Neural cell (in vitro differentiated cells): Measurements from ENCODE around the gene UBE3A. TPM values are rescaled to one million over a fixed set of nuclear protein-coding genes. Genes with fewer than 3 reads are reported as not detected.

Experiments
- H2AFZ ChIP-seq: fragments of 200-600, 300-800 bp; sonication (generic), shearing (Covaris generic); 2 replicates; pipeline ENCODE4 v1.6.0; 2014; ENCODE audit warnings: low read depth, mild to moderate bottlenecking, antibody characterized with exemption, low read length, moderate library complexity
- H3F3A ChIP-seq: fragments of 200-600 bp; shearing (Covaris generic); 2 replicates; pipeline ENCODE4 v1.6.1; 2016; ENCODE audit warnings: mild to moderate bottlenecking, moderate library complexity, mixed read lengths, antibody characterized with exemption, low read length; ENCODE audit not compliant: insufficient read depth, poor library complexity, severe bottlenecking
- H3K27ac ChIP-seq: fragments of 200-600, 300-800 bp; sonication (generic), shearing (Covaris generic); 2 replicates; pipeline ENCODE4 v1.5.1; 2014; ENCODE audit warnings: mild to moderate bottlenecking, low read length, moderate library complexity
- H3K27me3 ChIP-seq: fragments of 300-800, 200-600 bp; sonication (generic), shearing (Covaris generic); 2 replicates; pipeline ENCODE4 v1.6.0; 2014; ENCODE audit warnings: mild to moderate bottlenecking, low read depth, low read length, moderate library complexity; ENCODE audit not compliant: insufficient read depth
- H3K36me3 ChIP-seq: fragments of 300-800, 200-600 bp; sonication (generic), shearing (Covaris generic); 2 replicates; pipeline ENCODE4 v1.5.1; 2014; ENCODE audit warnings: mild to moderate bottlenecking, antibody characterized with exemption, low read length, moderate library complexity; ENCODE audit not compliant: insufficient read depth
- H3K4me2 ChIP-seq: fragments of 300-800, 200-600 bp; sonication (generic), shearing (Covaris generic); 2 replicates; pipeline ENCODE4 v1.6.0; 2014; ENCODE audit warnings: mild to moderate bottlenecking, low read length
- H3K4me3 ChIP-seq: fragments of 300-800, 200-600 bp; sonication (generic), shearing (Covaris generic); 2 replicates; pipeline ENCODE4 v1.5.1; 2014; ENCODE audit warnings: mild to moderate bottlenecking, low read length, moderate library complexity
- H3K79me2 ChIP-seq: fragments of 200-600 bp; shearing (Covaris generic); replicated peaks from 2 replicates; pipeline ENCODE4 v1.6.0; 2014; ENCODE audit warnings: mild to moderate bottlenecking, low read length, moderate library complexity; ENCODE audit not compliant: insufficient read depth
- H3K9ac ChIP-seq: fragments of 300-800, 200-600 bp; sonication (generic), shearing (Covaris generic); 2 replicates; pipeline ENCODE4 v1.6.1; 2016; ENCODE audit warnings: mild to moderate bottlenecking, low read length, mixed read lengths
- H3K9me2 ChIP-seq: fragments of 200-600 bp; shearing (Covaris generic); 2 replicates; pipeline ENCODE4 v1.6.1; 2016; ENCODE audit warnings: mild to moderate bottlenecking, low read length, mixed read lengths; ENCODE audit not compliant: insufficient read depth
- H3K9me3 ChIP-seq: fragments of 200-600, 300-800 bp; sonication (generic), shearing (Covaris generic); 2 replicates; pipeline ENCODE4 v1.6.1; 2016; ENCODE audit warnings: mild to moderate bottlenecking, mixed run types, low read length, moderate library complexity, mixed read lengths
- H4K20me1 ChIP-seq: fragments of 200-600 bp; shearing (Covaris generic); 2 replicates; pipeline ENCODE4 v1.6.1; 2016; ENCODE audit warnings: mild to moderate bottlenecking, mixed run types; ENCODE audit not compliant: insufficient read depth
- CTCF ChIP-seq: fragments of 450-650 bp; IDR thresholded peaks from 2 replicates; pipeline ENCODE4 v1.5.1; 2014; ENCODE audit warnings: antibody characterized with exemption, mild to moderate bottlenecking, moderate library complexity; ENCODE audit not compliant: poor library complexity, severe bottlenecking
- EP300 ChIP-seq: fragments of 450-650 bp; conservative IDR thresholded peaks from 2 replicates; pipeline ENCODE4 v1.6.1; 2014; ENCODE audit warnings: antibody characterized with exemption, mild to moderate bottlenecking, moderate library complexity; ENCODE audit not compliant: poor library complexity, severe bottlenecking
- EZH2 ChIP-seq: fragments of 200-600, 300-800 bp; shearing (Covaris generic), sonication (generic); IDR thresholded peaks from 2 replicates; pipeline ENCODE4 v1.6.1; 2014; ENCODE audit warnings: antibody characterized with exemption, low read length, borderline replicate concordance, mild to moderate bottlenecking; ENCODE audit not compliant: insufficient read depth, poor library complexity, severe bottlenecking
- MXI1 ChIP-seq: fragments of 450-650 bp; conservative IDR thresholded peaks from 2 replicates; pipeline ENCODE4 v1.6.1; 2014; ENCODE audit warnings: antibody characterized with exemption, mild to moderate bottlenecking; ENCODE audit not compliant: poor library complexity, severe bottlenecking
- POLR2AphosphoS5 ChIP-seq: IDR thresholded peaks from 2 replicates; pipeline ENCODE4 v1.6.1; 2012
- RAD21 ChIP-seq: fragments of 450-650 bp; conservative IDR thresholded peaks from 2 replicates; pipeline ENCODE4 v1.6.1; 2014; ENCODE audit warnings: antibody characterized with exemption, mild to moderate bottlenecking, moderate library complexity
- REST ChIP-seq: IDR thresholded peaks from 2 replicates; pipeline ENCODE4 v1.6.1; 2012; ENCODE audit warnings: borderline replicate concordance
- SMC3 ChIP-seq: fragments of 450-650 bp; conservative IDR thresholded peaks from 2 replicates; pipeline ENCODE4 v1.6.1; 2014; ENCODE audit warnings: antibody characterized with exemption, mild to moderate bottlenecking, moderate library complexity; ENCODE audit not compliant: poor library complexity
- TAF1 ChIP-seq: IDR thresholded peaks from 2 replicates; pipeline ENCODE4 v1.6.1; 2012; ENCODE audit warnings: low read depth
- polyA plus RNA-seq: library from polyadenylated mRNA; depleted of rRNA; stranded (reverse); fragments of >200 nt; gene quantifications from 2 replicates; pipeline ENCODE4 v1.2.3, GENCODE V29; 2014

UBE3A gene
- polyA plus RNA-seq, 1 donor from 2014 or later: 98.5 TPM

GRCh38 chr15:25407950-25408349, 30.9 kb downstream of the UBE3A start:
- Histone ChIP-seq H3K36me3 (no peaks in the 10 kb centered on the region), H3K4me3 (no peak overlapping the region), H3K27me3 (no peaks in the 10 kb centered on the region), H3K4me2 (no peak overlapping the region), H2AFZ (no peak overlapping the region), H3K79me2 (peaks cover 45% of the 10 kb centered on the region), H3K9me3 (no peaks in the 10 kb centered on the region), H3K9ac (no peak overlapping the region), H3F3A (no peaks in the 10 kb centered on the region), H4K20me1 (no peaks in the 10 kb centered on the region), H3K27ac (no peak overlapping the region), H3K9me2 (no peaks in the 10 kb centered on the region)
- no peak for TF ChIP-seq CTCF
- no peak for TF ChIP-seq REST
- no peak for TF ChIP-seq TAF1
- no peak for TF ChIP-seq SMC3
- TF ChIP-seq EZH2: no peak

DNA sequence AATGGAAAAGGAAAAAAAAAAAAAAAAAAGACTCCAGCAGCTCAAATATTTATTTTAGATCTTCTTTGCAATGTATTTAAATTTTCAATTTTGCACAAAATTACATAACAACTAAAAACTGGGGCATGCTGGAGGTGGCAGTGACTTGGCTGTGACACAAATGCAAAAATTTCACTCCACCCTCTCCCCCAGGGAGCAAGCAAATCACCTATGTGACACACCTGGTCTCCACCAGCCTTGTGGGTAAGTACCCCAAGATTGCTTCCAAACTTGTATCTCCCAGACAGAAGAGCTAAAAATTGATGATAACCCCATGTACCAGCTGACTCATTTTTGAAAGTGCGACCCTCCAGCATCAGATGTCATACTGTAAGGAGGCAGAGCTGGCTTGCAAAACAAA, 32.0 kb downstream of the UBE3A start:
- no peaks in the 10 kb centered on the region for H3F3A ChIP-seq

More for the DNA sequence above, 32.0 kb downstream of the UBE3A start:
- H3K9me2 ChIP-seq: no peaks in the 10 kb centered on the region
- H3K9ac ChIP-seq: no peak overlapping the region
- no peaks in the 10 kb centered on the region for H3K36me3 ChIP-seq
- H3K79me2 ChIP-seq: peaks cover 34% of the 10 kb centered on the region
- no peak overlapping the region for H2AFZ ChIP-seq
- no peaks in the 10 kb centered on the region for H3K9me3 ChIP-seq
- H3K27ac ChIP-seq: no peak overlapping the region
- no peaks in the 10 kb centered on the region for H4K20me1 ChIP-seq
- H3K27me3 ChIP-seq: no peaks in the 10 kb centered on the region
- H3K4me3 ChIP-seq: no peak overlapping the region
- no peak for TF ChIP-seq REST
- TF ChIP-seq CTCF: no peak
- TF ChIP-seq EZH2: no peak
- no peak for TF ChIP-seq MXI1
- TF ChIP-seq EP300: no peak
- no peak for TF ChIP-seq SMC3
- TF ChIP-seq TAF1: no peak
- no peak for TF ChIP-seq RAD21
- TF ChIP-seq POLR2AphosphoS5: no peak
- H3K4me2 ChIP-seq: no peak overlapping the region
